Fibroblast of peridontal ligament (primary cell): ENCODE data around the gene CNTFR.

Source experiments
- DNase-seq: peaks from one replicate; pipeline ENCODE4 v3.0.0-alpha.2; 2010; ENCODE audit errors: extremely low read depth

The CNTFR gene

DNA sequence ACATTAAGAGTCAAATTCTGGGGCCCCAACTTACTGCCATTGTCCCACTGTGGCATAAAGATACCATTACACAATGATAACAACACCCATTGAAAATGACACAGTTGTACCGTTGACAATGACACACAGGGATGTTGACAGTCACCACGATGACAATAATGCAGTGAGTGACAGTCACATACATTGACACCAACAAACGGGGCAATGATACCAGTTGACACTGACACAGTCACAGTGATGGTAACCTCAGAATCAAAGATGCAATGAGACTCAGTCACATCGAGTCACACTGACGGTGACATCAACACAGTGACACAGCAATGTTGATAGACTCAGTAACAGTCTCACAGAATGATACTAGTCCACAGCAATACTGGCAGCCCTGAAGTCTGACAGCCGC is 16.9 kb downstream of the CNTFR start:
- no peak for DNase-seq

DNA sequence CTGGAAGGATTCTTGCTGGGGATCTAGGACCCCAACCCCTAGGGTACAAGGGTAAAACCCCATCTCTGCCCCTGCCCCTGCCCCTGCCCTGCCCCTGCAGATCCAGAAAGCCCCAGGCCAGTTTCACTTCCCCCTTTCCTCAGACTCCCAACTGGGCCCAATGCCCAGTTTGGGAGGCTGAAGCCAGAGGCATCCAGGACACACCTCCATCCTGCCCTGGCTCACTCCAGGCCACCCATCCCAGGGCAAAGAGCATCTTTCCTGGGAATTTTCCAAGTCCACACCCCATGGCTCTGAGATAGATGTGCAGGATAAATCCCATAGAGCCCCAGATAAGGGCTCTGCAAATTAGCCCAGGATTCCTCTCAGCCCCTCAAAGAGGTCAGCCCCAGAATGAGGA is 17.4 kb downstream of the CNTFR start:
- no peak for DNase-seq

DNA sequence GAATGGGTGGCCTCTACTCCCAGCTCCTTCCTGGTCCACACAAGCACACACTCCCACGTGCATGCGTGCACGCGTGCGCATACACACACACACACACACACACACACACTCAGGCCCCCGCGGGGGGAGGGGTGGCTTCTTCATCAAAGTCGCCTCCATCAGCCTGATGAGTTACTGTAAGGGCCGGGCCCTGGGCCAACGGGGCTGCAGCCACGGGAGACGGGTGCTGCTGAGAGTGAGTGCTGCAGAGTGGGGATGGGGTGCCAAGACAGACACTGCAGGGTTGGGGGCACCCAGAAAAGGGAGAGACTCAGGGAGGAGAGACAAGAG is 18.1 kb downstream of the CNTFR start:
- DNase-seq = no peak

DNA sequence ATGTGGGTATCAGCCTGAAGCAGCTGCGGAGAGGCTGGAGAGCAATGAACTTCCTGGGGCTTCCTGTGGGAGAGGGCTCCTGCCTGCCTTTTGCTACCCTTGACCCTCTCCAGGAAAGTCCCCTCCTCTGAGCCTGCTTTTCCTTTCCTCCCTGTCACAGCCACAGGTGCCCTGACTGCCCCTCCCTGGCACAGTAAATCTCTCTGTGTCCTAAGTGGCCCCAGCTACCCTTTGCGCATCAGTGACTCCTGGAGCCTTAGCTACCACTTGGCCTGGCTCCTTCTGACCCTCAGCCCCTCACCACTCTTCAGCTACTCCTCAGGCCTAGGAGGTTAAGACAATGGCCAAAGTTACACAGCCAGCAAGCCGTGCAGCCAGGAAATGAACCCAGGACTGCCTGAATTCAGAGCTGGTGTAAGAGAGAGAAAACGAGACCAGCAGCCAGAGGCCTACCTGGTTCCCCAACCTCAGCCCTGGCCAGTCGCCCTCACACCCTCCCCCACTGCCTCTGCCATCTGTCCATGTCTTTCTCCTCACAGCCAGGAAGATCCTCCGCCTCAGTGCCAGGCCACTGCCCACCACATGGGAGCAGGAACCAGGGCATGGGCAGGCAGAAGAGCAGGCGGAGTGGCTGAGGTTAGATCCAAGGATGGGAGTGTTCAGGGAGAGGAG is 18.6 kb downstream of the CNTFR start:
- no peak for DNase-seq

DNA sequence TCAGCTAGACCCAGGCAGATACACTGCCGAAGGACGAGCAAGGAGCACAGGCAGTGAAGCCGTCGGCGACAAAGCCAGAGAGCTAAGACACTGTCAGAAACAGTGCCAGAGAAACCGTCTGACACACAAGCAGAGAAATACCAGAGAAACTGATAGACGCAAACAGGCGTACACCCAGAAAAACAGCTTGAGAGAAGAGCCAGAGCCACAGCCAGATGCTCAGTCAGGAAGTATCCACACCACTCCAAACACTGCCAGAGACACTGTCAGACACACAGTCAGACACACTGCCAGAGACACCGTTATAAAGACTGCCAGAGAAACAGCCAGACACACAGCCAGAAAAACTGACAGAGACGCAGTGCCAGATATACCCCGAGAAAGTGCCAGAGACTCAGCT is 19.1 kb downstream of the CNTFR start:
- no peak for DNase-seq

DNA sequence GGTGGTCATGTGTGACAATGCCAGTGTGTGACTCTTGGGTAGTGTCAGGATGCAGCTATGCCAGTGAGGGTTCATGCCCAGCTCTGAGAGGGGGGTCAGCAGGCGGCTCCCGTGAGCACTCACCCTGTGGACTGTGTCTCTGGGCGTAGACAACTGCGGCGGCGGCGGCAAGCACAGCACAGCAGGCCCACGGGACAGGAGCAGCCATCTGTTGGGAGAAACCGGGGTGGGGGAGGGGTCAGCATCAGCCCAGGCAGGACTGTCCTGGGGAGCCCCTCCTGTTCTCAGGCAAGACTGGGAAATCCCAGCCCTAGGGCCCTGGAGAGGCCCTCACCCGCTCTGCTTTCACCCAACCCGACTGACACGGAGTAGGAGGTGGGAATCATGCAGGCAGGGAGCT is 20.8 kb downstream of the CNTFR start:
- DNase-seq = no peak

DNA sequence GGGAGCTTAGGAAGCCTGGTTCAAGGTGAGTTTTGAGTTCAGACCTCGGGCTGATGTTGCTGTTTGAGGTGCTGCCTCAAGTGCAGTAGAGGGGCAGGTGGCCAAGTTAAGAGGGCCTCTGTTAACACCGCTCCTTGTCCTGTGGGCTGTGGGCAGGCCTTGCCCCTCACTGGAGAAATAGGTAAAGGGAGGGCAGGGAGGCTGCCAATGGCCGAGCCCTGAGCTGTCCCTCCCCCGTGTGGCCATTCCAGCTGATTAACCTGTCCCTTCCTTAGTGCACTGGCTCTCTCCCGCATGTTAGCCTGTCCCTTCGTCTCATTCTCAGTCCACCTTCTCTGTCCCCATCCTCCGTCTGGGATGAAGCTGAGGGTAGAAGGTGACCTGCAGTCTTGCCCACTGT is 21.4 kb downstream of the CNTFR start:
- no peak for DNase-seq

DNA sequence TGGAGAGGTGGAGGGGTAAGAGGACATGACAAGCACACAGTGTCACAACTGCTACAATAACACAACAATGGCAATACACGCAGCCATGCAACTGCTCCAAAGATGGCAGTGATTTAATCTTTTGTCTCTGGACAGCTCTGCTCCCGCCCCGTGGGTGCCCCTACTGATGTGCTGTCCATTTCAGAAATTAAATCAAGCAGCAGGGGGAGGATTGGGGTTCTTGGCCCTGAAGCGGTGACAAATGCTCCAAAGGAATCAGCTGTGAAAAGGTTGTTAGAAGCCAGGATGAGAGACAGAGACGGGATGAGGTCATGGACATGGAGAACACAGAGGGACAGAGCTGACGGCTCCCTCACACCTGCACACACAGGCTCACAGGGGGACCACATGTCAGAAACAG is 22.6 kb downstream of the CNTFR start:
- DNase-seq = no peak

DNA sequence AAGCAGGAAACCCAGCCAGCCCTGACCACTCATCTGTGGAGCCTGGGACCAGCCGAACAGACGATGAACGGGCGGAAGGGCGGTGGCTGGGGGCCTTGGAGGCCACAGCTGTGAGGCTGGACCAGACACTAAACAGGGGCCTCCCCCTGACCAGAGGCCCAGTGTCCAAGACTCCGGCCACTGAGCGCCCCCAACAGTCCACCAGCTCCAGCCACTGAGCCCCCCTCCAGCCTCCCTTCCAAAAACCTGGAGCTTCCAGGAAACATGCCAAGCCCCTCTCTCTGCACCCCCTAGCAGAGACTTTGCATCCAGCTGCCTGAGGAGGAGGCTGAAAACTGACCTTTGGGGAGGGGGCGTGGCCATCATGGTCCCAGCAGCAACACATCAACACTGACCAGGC is 23.2 kb downstream of the CNTFR start:
- no peak for DNase-seq

DNA sequence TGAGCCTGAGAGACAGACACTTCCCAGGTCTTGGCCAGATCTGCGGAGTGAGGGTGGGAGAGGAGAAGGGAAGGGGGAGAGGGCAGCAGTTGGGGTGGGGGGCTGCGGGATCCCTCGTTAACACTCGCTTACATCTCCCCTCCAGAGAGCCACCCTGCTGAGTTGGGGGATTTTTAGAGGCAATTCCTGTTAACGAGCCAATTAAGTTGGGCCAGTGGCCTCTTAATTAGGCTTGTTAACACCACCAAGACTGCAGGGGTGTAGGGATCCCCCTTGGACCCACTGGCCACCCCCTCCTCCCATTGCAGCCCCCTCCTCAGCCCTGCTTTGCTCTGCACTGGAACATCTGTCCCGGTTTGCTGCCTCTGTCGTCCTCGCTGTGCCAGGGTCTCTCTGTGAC is 23.7 kb downstream of the CNTFR start:
- DNase-seq = no peak

DNA sequence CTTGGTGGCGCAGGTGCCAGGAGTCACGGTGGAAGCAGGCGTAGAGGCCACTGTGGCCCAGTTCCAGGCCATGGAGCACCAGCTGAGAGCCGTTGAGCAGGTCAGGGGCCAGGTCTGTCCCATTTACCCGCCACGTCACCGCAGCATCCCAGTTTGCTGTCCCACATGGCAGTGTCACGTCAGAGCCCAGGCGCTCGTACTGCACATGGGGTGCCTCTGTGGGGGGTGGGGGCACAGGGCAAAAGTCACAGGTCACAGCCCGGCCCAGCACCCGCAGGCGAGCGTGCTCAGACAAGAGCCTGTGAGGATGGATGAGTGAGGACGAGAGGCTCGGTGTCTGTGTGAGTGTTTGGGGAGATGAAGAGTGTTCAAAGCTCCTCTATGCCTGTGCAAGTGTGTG is 24.9 kb downstream of the CNTFR start:
- no peak for DNase-seq

DNA sequence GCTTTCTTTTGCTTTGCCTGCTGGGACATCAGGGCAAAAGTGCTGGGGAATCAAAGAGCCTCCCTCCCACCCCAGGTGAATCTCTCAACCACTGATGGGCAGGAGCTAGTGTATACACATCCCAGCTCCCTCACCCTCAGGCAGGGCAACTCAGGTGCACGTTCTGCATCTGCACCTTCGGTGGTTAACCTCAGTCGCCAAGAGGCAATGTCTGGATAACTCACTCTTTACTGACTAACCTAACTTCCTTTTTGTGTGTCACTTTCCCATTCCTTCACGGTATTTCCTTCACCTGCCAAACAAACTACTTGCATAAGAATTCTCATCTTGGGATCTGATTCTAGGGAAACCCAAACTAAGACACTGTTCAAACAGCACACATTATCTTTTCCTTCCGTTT is 26.3 kb downstream of the CNTFR start:
- DNase-seq = no peak

DNA sequence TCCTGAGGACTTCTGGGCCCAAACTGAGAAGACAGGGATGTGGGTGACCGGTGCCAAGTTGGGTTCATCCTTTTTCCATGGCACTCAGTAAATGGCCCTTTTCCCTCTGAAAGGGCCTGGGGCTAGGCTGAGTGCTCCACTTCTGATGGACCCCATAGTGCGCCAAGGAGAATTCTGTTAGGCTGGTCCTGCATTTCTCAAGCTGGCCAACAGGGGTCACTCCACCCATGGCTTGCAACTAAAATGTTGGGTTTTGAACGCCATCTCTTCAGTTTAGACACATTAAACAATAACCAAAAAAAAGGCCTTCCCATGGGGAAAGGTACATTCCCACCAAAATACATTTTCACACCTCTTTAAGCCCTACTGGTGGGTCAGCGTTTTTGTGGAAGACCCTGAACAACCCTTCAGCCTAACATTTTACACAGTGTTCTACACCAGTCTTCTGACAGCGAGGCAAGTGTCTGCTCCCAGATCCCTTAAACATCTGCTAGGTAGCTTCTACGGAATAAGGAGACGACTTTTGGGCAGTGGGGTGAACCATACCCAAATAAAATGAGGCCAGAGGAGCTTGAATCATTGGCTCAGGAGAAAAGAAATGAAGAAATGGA is 27.3 kb downstream of the CNTFR start:
- no peak for DNase-seq

DNA sequence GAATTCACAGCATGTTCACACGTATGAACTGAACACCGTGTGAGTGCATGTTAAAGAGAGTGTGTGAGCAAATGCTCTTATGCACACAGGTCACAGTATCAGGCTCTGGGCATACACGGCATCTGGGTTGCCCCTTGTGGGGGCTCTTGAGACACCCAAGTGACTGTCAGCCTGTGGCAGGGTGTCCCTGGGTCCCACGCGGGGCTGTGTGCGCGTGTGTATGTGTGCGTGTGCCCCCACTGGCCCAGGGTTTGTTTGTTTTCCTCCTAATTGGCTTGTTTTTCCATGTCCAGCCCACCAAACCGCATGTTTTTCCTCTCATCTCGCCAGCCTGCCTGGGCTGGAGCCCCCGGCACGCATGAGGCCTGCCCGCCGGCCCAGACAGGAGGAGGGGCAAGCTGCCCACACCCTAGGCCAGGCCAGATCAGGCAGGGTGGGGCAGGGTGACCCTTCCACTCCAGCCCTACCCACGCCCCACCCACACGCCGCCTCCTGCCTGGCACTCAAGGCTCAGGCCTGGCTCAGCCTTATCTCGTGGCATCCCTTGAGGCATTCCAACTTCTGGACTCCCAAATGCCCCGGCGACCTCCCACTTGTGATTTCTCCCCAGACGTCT is 28.8 kb downstream of the CNTFR start:
- DNase-seq = no peak

DNA sequence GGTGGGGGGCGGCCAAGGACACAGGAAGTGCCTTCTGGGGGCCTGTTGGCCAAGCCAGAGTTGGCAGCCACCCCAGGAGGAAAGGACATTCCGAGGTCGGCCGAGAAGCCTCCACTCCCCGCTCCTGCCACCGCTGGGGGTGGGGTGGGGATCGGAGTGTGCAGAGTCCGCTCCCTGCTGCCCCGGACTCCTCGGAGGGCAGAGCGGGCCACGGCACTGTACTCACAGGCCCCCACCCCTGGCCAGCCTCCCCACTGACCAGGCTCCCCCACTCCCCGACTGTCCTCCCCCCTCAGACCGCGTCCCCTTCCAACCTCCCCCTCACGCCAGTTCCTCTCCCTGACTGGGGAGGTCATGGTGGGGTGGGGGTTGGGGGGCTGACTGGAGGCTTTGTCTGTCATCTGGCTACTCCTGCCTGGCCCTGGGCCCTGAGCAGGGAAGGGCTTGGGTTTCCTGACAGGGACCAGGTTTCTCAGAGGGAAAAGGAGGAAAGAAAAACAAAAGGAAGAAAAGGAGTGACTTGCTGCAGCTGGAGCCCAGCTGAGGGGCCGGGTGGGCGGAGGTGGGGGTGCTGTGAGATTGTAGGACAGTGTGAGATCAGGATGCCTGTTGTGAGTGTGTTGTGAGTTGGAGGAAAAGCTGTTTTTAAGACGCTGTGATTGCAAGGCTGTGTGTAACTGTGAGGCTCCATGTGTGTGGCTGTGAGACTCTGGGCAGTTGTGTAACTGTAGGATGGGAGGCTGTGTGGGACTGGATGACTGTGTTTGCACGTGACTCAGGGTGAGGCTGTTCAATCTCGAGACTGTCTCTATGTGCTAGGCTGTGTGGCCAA is 29.7 kb downstream of the CNTFR start:
- DNase-seq = peak; percentile 33

DNA sequence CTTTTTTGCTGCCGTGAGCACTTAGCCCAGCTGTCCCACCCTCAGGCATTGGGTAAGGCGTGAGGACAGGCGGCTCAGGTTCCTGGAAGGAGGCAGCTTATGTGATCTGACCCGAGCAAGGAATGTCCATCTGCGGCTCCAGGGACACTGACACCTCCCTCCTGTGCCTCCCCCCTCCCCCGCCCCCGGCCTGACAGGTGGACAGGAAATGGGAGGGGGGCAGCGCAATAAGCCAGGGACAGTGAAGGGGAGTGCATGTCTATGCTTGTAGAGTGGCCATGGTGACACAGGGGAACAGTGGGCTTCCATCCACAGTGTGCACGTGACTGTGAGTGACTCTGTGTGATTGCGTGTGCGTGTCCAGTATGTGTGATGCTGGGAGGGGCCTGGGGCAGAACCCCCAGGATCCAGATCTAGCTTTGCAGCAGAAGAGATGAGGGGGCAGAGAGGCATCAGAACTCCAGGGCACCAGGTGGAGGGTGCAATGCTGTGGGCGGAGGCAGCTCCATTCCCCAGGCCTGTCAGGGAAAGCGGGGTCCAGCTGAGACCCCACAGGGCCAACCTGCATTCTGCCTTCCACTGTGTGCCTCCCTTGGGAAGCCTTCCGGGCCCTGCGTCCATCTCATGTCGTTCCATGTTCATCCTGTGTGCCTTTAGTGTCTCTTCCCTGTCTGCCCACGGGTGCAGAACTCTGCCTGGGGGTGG is 30.5 kb downstream of the CNTFR start:
- DNase-seq = no peak

DNA sequence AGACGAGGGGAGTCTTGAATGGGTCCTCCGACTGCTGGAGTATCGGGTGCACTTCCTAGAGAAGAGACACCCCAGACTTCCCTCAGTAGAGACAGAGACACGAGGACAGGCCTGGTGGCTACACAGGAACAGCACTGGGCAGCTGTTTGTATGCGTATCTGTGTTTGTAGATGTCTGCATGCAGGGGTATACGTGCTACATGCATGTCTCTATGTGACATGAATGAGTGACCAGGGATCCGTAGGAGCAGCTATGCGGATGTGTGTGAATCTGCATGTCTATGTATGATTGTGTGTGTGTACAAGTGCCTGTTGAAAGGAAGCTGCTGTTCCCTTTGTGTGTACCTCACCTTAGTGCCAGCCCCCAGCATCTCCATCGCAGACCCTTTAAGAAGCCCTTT is 31.2 kb downstream of the CNTFR start:
- DNase-seq = no peak

DNA sequence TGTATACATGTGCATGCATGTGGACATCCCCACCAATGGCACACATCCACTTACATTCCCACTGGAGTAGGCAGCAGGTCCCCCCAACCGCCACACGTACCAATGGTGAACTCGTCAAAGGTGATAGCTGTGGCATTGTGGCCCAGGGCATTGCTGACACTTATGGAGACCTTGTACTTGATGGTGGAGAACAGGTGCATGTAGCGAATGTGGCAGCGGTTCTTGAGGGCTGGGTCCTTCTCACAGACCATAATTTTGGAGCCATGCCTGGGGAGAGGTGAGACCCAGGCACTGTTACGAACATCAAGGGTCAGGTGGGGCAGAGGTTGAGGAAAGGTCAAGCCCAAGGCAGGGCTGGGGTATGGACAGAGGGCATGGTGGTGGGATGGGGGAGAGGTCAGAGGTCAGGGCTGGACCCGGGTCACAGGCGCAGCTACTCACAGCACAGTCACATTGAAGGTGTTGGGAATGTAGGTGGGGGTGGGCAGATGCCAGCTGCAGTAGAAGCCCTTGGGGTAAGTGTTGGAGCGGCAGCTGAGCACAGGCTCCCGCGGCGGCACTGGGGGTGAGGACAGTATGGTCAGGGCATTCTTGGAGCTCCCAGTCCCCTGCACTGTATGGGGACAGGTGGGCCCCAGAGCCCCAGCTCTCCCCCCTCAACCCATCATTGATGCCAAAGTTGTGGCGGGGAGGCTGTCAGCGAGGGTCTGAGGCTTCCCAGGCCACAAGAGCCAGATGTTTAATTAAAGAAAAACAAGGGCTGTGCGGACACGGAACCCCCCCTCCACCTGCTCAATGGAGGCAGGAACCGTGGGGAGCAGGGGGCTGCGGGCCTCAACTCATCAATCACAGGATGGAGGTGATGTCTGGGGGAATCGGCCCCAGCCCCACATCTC is 31.9 kb downstream of the CNTFR start:
- DNase-seq = no peak

DNA sequence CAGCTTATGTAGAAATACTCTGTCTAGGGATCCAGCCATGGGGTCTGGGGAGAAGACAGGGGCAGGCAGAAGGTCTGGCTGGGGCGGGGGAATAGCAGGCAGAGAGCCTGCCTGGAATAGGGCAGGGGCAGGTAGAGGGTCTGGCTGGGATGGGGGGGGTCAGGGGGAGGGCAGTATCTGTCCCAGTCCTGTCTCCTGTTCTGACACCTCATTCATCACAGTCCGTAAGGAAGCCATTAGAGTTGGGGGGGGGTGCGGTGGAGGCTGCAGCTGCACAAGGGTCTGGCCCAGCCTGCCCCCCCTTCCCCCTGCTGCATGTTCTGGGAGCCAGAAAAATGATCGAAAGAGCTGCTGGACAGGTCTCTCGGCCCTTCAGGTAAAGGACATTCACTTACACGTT is 32.6 kb downstream of the CNTFR start:
- no peak for DNase-seq

DNA sequence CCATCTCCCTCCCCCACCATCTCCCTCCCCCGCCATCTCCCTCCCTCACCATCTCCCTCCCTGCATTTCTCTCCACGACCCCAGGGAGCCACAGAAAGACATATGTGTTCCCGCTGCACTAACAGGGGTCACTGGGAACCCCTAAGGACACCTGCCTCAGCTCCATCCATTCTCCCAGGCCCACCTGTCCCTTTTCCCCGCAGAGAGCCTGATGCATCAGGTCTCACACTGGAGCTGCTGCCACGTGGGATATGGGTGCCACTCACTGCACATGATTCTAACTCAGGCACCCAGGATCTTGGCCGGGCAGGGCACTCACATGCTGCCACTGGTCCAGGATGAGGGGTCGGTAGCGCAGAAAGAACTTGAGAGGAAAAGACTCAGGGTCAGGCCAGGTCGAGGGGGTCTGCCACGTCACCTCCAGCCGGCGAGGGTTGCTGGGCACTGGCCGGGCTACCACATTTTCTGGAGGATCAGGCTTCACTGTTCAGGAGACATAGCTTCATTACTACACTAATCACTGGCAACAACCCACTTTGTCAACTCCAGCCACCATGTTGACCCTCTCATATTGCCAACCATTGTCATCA is 33.5 kb downstream of the CNTFR start:
- DNase-seq = no peak

DNA sequence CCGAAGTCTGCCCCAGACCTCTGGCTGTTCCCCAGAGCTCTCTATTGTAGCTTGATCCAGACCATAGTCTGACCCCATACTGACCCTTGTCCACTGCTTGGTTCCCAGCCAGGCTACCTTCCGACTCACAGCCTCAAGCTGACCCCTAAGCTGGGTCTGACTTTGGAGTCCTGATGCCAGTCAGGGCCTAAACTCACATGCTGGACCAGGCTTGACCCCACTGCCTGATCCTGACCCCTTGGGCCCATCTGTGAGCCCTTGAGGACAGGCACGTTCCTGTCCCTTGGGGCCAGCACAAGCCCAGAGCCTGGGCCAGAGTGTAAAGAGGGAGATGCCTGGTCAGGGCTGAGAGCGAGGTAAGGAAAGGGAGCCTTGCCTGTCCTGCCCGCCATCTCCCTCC is 34.0 kb downstream of the CNTFR start:
- DNase-seq = no peak
